ENCODE results near the gene TFCP2.

GRCh38 chr12:51108136-51108535 is 64.8 kb downstream of the TFCP2 start:
- TF ChIP-seq CTCF (conservative IDR thresholded peaks at IDR 0.05; ENCODE audit: low read depth, low read length) (no peak), EZH2phosphoT487 (IDR thresholded peaks at IDR 0.05; ENCODE audit: borderline replicate concordance, low read length) (no peak), EZH2 (IDR thresholded peaks at IDR 0.05; ENCODE audit: low read length, unreplicated experiment) (no peak)
